HUDEP-2 (cell line): ENCODE results near the gene DAP.
A peak's percentile ranks its signal among the peaks of the same experiment; 100 is the strongest.

Experiments used
- DNase-seq, 76 experiments: peaks; one replicate each; lab custom pipeline; 2025; ENCODE audit not compliant: unreplicated experiment in 76 of 76; lab: John Stamatoyannopoulos, UW

Gene DAP

DNA sequence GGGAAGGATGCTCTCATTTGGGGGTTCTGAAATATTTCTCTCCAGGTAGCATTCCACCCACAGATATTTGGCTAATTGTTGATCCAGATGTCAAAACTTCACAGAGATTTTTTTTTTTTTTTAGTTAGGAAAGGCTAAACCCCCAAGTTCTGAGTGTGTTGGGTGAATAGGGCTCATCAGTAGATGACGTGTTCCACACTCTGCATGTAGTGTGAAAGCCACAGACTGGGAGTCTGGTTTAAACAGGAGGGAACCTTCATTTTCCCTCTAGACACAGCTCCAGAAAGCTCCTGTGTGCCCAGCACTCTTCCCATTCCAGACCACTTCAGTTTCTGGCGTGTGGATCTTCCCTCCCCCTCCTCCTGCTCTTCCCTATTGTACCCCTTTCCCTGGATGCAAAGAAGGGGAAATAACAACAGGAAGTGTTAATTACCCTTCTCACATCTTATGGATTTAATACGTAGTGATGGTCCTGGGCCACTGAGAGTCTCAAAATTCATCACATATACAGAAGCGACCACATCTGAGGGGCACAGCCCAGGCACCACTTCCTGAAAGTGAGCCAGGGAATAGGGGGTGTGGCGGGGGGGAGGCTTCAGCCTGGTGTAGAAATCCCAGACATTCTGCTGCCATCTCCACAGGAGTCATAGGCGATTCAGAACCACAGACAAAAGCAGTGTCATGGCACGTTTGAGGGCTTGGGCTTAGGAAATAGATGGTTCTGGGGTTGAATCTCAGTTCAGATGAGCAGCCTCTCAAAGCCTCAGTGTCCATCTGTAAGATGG is 65.1 kb downstream of the DAP start:
- DNase-seq, result no peak

DNA sequence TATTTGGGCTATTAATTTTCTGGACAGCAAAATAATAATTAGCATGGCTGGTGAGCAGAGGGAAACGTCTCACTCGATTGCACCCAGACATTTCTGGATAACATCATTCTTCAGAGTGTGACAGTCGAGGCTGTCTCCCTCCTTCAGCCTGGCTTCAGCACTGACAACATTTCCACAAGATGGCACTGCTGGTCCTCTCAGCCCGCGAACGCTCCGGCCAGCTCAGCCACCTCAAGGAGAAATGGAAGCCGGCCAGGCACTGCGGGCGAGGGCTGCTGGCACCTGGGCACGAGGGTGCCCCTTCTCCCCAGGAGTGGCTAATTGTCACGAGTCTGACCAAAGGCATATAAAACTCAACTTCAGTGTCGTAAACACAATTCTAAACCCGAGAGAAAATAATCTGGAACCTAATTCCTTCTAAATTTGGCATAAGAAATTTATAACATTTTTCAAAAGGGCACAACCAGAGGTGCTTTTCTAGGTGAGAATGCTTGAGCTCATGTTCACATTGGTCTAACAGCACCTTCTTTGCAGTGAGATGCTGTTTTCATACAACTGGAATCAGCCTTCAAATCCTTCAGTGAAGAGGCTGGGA is 65.9 kb downstream of the DAP start:
- DNase-seq, result peak in 42 of 76 experiments; percentile 1 to 49 (median 18)

DNA sequence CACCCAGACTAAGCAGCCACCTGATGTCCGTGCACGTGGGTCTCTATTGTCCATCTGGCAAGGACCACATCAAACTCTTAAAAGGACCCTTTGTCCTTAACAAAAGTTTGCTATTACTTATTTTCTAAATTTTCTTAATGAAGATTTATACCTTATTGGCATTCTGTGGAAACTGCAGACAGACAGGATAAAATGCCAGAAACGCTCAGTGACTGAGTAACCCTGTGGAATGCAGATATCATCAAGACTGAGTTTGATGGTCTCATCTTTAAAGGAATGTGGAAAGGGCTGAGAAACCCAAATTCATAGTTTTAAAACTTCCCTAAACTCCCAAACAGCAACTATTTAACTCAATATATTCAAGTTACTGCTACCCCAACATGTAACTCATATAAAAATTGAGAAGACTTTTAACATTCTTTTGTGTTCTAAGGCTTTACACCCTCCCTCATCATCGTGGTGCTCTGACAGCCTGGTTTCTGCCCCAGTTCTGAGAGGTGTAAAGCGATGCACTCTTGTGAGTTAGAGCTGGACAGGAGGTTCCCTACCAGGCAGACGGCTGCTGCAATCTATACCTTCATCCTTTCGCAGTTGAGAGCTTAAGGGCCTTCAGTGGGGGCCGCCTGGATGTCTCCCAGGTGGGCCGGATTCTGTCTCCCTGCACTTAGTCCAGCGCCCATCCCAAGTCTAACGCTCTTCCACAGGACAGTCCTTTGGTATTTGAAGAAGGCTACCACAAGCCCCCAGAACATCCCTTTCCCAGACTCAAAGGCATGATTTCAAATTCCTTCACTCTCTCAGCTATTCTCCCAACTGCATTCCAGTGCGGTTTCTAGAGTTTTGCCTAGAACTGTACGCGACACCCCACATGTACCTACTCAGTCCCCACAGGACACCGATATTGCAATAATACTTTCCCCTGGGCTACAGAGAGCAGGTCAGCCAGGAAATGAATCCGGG is 68.9 kb downstream of the DAP start:
- no peak for DNase-seq

DNA sequence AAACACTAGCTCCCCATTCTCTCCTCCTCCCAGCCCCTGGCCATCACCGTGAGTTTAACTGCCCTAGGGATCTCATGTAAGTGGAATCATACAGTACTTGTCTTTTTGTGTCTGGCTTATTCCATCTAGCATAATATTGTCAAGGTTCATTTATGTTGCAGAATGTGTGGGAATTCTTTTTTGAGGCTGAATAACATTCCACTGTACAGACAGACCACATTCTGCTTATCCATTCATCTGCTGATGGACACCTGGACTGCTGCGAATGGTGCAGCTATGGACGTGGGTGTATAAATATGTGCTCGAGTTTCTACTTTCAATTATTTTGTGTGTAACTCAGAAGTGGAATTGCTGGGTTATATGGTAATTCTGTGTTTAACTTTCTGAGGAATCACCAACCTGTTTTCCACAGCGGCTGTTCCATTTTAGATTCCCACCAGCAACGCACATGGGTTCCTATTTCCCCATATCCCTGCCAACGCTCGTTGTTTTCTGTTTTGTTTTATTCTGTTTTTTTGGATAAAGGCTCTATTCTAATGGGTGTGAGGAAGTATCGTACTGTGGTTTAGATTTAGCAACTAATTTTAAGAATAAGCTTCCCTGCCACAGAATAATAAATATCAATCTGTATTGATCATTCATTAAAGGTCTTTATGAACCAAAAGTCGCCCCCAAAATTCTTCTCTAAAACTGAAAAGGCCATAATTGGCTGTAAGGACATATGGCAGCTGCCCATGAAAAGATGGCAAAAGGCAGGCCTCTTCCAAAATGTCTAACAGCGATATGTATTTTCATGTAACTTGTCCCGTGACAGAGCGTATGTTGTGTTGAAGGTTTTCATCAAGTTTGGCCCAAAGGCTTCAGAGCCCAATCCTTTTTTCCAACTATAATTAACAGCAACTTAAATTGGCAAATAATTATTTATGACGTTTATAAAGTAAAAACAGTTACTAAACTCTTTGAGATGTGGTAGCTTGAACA is 70.3 kb downstream of the DAP start:
- no peak for DNase-seq

DNA sequence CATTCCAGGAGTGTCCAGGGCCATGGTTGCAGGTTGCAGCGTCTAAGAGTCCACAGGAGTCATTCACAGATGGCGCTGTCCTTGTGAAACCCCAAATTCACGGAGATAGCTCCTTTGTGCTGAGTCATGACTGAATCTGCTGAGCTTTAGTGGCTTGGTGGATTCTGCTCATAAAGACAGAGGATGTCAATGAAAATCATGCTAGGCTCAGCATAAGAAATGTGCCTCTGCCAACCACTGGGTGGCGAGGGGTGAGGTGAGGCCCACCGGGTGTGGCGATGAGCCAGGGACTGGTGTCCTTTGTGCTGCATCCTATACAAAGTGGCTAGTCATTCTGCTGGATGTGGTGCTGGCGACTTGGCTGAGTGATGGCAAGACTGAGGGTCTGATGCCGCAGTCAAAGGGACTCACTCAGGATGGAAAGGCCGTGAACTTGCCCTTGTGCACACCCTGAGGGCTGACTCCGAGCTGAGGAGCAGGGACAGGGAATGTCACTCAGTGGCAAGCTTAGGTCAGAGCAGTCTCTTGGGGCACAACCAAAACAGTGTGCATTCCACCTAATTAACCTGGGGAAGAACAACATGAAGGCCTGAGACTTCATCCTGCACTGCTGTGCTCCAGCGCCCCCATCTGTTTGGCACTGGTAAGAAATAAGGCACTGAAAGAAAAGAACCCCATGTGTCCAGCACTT is 71.5 kb downstream of the DAP start:
- peak in 55 of 76 experiments; percentile 2 to 60 (median 29) for DNase-seq

DNA sequence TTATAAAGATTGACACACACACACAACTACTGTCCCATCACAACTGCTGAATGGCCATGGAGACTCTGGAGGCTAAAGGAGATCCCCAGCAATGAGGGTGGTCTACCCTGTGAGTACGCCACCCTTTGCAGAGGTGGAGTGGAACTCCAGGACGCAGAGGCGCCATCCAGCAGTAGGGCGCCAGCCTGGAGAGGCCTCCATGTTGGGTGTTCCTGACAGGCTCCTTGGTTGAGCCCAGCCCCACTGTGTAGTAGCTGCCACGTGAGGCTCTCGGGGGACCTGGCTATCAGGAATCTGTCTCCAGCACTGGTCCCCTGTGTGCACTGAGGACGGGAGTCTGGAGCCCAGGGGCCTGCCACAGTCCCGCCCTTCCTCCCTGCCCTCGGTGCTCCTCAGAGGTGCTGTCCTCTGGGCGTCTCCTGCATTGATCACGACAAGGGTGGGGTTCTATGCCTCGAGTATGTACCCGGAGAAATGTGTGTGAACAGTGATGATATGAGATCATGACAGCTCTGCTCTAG is 72.3 kb downstream of the DAP start:
- DNase-seq, result peak in 1 of 76 experiments; percentile 5

DNA sequence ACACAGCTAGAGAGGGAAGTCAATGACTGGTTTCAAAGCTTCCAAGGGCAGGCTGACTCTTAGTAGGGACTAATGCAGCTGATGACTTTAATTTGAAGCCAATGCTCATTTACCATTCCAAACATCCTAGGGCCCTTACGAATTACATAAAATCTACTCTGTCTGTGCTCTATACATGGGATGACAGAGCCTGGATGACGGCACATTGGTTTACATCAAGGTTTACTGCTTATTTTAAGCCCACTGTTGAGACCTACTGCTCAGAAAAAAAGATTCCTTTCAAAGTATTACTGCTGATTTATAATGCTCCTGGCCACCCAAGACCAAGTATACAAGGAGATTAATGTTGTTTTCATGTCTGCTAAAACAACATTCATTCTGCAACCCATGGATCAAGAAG is 74.1 kb downstream of the DAP start:
- no peak for DNase-seq

DNA sequence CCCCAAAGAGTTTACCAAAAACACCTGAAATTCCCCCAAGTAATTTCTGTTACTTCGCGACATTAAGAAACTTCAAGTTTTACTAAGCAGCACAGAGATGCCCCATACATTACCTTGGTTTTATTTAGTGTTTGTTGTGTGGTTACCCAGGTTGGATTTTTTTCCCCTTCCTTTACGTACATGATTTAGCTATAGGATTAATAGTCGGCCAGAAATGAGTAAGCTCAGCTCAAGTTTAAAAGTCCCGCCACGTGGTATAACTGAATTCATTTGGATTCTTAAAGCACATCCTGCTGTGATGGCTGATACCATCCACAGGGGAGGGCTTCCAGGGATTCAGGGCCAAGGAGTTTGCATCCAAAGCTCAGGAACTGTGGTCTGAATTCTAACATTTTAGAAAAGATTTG is 75.9 kb downstream of the DAP start:
- no peak for DNase-seq

DNA sequence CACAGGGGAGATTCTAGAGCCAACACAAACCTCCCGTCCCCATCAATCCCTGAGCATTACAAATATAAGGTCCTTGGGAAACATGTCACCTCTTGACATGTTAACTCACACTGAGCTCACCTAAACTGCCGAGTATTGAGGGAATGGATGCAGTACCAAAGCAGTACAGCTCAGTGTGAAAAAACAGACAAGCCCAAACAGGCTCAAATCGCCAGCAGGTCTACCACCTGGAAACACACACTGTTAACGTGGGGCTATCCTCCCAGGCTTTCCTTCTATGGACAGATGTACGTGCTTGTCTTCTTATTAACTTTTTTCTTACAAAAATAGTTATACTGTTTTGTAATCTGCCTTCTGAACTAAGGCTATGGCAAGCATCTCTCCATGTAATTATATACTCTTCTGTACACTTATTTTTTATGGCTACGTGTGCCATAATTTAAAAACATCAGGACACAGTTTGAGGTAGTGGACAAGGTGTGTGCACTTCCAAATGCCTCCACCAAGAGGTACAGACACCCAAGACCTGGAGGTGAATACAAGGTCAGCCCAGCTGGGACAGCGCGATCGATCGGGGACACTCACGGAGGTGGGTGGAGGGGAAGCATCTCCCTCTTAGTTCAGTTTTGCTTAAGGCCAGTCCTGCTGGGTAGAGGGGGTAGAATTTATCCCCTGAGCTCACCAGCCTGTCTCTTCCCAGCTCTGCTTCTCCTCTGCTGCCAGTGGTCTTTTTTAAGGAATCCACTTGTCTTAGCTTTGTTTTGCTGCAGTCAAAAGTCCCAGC is 76.5 kb downstream of the DAP start:
- no peak for DNase-seq

DNA sequence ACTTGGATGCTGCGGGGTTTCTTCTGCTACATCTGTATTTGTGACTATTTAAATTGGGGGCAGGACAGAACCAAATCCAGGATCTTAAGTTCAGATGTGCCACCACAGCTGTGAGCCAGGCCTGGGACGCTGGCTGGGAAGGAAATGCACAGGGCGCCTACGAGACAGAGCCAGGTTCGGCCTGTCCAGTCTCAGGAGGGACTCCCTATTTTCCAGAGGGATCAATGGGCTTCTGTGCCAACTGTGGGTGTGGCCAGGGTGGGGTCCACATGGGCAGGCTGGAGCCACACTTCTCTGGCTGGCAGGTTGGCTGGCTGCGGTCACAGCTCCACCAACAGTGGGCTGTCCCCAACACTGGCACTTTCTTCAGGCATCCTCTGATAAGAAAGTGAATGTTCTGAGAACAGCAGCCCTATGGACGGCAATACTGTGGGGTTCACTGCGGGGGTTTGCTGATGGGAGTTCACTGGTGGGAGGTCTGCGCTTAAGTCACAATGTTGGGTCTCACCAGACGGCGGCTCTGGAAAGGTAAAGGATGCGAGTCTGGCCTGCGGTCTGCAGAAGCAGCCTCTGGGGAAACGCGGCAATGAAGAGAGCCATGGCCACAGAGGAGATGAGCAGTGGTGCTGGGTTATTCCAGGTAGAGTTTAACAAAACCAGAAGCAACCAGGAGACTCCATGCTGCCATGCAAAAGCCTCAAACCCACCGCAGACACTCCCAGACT is 78.1 kb downstream of the DAP start:
- no peak for DNase-seq

DNA sequence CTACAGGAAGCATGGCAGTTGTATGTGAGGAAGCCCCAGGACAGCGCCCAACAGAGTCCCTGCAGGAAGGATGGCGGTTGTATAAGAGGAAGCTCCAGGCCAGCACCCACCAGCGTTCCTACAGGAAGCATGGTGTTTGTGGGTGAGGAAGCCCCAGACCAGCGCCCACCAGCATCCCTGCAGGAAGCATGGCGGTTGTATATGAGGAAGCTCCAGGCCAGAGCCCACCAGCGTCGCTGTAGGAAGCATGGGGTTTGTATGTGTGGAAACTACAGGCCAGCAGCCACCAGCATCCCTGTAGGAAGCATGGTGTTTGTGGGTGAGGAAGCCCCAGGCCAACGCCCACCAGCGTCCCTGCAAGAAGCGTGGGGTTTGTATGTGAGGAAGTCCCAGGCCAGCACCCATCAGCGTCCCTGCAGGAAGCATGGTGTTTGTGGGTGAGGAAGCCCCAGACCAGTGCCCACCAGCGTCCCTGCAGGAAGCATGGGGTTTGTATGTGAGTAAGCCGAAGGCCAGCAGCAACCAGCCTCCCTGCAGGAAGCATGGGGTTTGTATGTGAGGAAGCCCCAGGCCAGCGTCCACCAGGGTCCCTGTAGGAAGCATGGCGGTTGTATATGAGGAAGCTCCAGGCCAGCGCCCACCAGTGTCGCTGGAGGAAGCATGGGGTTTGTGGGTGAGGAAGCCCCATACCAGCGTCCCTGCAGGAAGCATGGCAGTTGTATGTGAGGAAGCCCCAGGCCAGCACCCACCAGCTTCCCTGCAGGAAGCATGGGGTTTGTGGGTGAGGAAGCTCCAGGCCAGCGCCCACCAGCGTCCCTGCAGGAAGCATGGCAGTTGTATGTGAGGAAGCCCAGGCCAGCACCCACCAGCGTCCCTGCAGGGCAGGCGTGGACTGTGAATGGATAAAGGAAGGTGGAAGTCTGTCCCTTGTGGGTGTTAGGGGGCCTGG is 79.0 kb downstream of the DAP start:
- DNase-seq, result no peak

DNA sequence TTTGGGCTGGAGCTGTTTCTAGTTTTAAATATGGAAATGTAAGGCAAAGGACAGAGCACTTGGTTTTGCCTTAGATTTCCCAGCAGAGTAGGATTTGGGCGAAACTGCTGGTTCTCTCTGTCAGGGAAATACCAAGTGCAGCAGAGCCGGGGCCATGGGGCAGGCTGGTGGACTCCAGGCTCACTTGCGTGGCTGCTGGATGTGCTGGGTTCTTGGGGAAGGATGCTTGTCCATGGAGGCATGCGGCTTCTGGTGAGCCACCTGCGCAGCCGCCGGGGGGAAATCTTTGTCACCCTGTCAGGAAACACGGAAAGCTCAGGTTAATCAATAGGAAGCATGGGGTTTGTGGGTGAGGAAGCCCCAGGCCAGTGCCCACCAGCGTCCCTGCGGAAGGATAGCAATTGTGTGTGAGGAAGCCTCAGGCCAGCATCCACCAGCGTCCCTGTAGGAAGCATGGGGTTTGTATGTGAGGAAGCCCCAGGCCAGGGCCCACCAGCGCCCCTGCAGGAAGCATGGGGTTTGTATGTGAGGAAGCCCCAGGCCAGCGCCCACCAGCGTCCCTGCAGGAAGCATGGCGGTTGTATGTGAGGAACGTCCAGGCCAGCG is 80.1 kb downstream of the DAP start:
- no peak for DNase-seq

DNA sequence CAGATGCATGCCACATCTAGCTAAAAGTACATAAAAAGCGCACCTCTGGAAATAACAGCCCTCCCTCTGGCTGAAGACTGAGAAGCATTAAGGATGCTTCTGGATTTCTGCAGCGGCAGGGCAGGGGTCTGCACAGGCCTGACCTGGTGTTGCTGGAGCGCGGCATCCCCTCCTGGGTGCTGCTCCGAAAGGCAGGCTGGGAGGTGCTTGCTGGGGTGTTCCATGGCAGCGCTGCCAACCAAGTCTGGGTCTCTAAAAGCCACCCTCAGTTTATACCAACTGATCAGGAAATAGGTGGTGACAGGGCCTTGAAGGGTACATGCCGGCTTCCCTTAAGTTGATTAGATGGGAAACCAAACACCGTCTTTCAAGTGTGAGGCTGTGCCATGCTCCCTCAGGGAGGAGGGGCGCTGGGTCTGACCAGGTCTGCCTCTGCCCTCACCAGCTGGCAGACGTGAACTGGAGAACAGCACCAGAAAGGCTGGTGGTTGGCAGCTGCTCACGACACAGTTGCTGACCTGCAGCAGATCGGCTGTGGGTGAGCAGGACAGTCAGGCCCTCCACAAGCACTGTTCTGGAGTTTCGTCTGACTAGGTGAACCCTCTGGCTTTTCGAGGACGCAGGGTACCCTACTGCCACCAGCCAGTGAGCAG is 81.6 kb downstream of the DAP start:
- no peak for DNase-seq

DNA sequence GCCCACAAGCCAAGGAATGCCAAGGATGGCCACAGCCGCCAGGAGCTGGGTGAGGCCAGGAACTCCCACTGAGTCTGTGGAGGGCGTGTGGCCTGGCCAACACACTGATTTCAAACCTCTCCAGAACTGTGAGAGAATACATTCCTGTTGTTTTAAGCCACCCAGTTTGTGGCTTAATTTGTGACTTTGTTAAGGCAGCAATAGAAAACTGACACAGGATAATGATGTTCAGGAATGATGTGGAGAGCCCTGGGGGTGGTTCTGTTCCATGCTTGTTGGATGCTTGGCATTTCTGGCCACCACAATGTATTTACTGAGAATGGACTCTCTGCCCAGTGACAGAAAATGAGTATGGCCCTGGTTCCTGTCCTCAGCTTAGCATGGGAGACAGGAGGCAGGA is 82.8 kb downstream of the DAP start:
- DNase-seq, result no peak

DNA sequence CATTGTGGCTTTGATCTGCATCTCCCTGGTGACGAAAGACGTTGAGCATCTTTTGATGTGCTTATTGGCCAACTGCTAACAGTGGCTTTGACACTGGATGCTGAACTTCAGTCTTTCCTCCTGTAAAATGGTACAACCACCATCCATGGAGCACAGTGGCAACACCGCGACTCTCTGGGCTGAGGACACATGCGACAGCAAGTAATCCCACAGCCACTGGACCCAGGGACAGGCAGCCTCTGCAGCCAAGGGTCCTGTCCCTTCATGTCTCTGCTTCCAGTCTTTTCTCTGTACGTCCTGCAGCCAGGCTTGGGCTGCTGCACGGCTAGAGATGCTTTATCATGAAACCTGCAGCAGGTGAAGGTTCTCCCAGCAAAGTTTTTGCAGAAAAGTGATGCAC is 83.5 kb downstream of the DAP start:
- no peak for DNase-seq

DNA sequence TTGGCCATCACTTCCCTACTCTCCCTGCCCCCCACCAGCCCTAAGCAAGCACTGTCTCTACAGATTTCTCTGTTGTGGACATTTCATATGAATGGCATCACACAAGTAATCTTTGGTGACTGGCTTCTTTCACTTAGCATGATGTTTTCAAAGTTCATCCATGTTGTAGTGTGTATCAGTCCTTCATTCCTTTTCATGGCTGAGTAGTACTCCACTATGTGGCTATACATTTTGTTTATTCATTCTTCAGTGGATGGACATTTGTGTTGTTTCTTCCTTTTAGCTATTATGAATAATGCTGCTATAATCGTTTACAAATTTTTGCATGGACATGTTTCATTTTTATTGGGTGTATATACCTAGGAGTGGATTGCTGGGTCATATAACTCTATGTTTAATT is 84.1 kb downstream of the DAP start:
- no peak for DNase-seq
